Upper lobe of left lung (tissue), 6 donors: ENCODE results near the gene VSIG1. TPM values are rescaled to one million over a fixed set of nuclear protein-coding genes. Genes with fewer than 3 reads are reported as not detected.
A peak's percentile ranks its signal among the peaks of the same experiment; 100 is the strongest.

ENCODE experiments used
- ATAC-seq, 2 donors: fragments of 200-7000 bp; cut with Tn5 transposase; one replicate each; pipeline ENCODE4 v1.9.1; 2022; ENCODE audit warnings: mild to moderate bottlenecking in 2 of 2, moderate library complexity in 2 of 2; ENCODE audit not compliant: low FRiP score in 2 of 2
- DNase-seq, 2 donors: peaks; one replicate each; pipeline ENCODE4 v3.0.0-alpha.2; 2019 to 2020
- H3K27ac ChIP-seq, 4 donors: fragments of 200-600 bp; sonication (generic); one replicate each; pipeline ENCODE4 v1.5.1; 2016 to 2019
- H3K27me3 ChIP-seq, 4 donors: fragments of 200-600 bp; sonication (generic); one replicate each; pipeline ENCODE4 v1.5.1; 2017 to 2019
- H3K36me3 ChIP-seq, 4 donors: fragments of 200-600 bp; sonication (generic); one replicate each; pipeline ENCODE4 v1.5.1; 2016 to 2019
- H3K4me1 ChIP-seq, 4 donors: fragments of 200-600 bp; sonication (generic); one replicate each; pipeline ENCODE4 v1.5.1; 2018 to 2019
- H3K4me3 ChIP-seq, 4 donors: fragments of 200-600 bp; sonication (generic); one replicate each; pipeline ENCODE4 v1.5.1; 2017 to 2019; ENCODE audit warnings: mild to moderate bottlenecking in 2 of 4, moderate library complexity in 1 of 4
- H3K9me3 ChIP-seq, 4 donors: fragments of 200-600 bp; sonication (generic); one replicate each; pipeline ENCODE4 v1.5.1; 2018 to 2019
- EP300 ChIP-seq, 4 donors: sonication (generic); formaldehyde crosslinking; IDR thresholded peaks; one replicate each; pipeline ENCODE4 v1.5.1; 2017; ENCODE audit warnings: antibody characterized with exemption in 4 of 4, control low read depth in 2 of 4
- POLR2A ChIP-seq, 4 donors: fragments of 450-650 bp; IDR thresholded peaks; one replicate each; pipeline ENCODE4 v1.5.1; 2016 to 2017; ENCODE audit warnings: antibody characterized with exemption in 4 of 4, mild to moderate bottlenecking in 2 of 4
- POLR2AphosphoS5 ChIP-seq, 2 donors: sonication (generic); formaldehyde crosslinking; IDR thresholded peaks; one replicate each; pipeline ENCODE4 v1.5.1; 2017; ENCODE audit warnings: antibody characterized with exemption in 2 of 2
- WGBS, 2 donors: methylation state at CpG; one replicate each; pipeline ENCODE4 v1.1.5; 2017 to 2018; 5-methylcytosine and 5-hydroxymethylcytosine counted together
- total RNA-seq, 6 donors: library from RNA; depleted of rRNA in 4 of 6; stranded (reverse); fragments of >200 nt in 4 of 6; gene quantifications; one replicate each; pipeline versions ENCODE4 v1.1.0 to v1.2.1, GENCODE V29; 2016 to 2021
- TF ChIP-seq, protein P1 (sequence below), 6 experiments: fragments of 450-650 bp in 4 of 6; fragments of 200-600 bp in 2 of 6; sonication (generic) in 2 of 6; IDR thresholded peaks; one replicate each; pipeline ENCODE4 v1.5.1; 2016 to 2019; ENCODE audit warnings: antibody characterized with exemption in 6 of 6
- donor health status: DM: no; HTN: no; CAD: no; lungs with moderate emphysema.
- donor health status: DM: no; HTN: yes; CAD: no; lungs with severe emphysema.

VSIG1 gene
- under 1 TPM in 3 of 6 donors, not detected in 3; 0.54 to 0.86 (median 0.61) TPM for total RNA-seq

DNA sequence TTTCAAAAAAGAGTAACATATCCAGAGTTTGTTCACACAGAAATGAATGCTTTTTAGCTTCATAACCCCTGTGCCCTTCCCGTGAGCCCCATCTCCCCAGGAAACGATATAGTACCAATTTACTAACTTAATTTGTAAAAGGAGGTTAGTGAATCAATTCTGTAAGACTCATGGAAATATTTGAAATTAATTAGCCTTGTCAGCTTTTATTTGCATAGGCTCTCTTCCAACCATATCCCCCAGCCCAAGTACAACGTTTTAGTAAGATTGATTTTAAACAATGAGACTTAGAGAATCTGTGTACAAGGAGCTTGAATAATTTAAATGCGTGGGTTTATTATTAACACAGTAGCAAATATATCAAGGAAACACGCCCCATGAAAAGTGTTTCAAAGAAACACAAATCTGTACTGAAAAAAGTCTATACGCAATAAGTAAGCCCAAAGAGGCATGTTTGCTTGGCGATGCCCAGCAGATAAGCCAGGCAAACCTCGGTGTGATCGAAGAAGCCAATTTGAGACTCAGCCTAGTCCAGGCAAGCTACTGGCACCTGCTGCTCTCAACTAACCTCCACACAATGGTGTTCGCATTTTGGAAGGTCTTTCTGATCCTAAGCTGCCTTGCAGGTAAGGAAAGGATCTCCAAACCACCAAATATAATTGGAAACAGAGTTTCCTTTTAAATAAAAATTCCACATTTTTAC lies at the start of gene VSIG1:
Gene VSIG1, plus strand, starts transcription at position 512 of the 703 bp plus-strand sequence. Its CDS starts 66 bp downstream, at position 578.
- H3K4me3 ChIP-seq, result no peak within 1 kb of the TSS
- no peaks in the 10 kb centered on the region for H3K9me3 ChIP-seq
- H3K36me3 ChIP-seq, result no peaks in the 10 kb centered on the region
- ATAC-seq (no peak), DNase-seq (no peak)
- H3K27ac ChIP-seq, result no peak within 1 kb of the TSS
- 74 to 76% methylated on average over 10 of the region's 10 CpGs for WGBS, 2 donors
- TF ChIP-seq POLR2A (IDR thresholded peaks at IDR 0.05) (no peak), EP300 (IDR thresholded peaks at IDR 0.05) (no peak), POLR2AphosphoS5 (IDR thresholded peaks at IDR 0.05) (no peak)
- TF ChIP-seq, protein P1, sequence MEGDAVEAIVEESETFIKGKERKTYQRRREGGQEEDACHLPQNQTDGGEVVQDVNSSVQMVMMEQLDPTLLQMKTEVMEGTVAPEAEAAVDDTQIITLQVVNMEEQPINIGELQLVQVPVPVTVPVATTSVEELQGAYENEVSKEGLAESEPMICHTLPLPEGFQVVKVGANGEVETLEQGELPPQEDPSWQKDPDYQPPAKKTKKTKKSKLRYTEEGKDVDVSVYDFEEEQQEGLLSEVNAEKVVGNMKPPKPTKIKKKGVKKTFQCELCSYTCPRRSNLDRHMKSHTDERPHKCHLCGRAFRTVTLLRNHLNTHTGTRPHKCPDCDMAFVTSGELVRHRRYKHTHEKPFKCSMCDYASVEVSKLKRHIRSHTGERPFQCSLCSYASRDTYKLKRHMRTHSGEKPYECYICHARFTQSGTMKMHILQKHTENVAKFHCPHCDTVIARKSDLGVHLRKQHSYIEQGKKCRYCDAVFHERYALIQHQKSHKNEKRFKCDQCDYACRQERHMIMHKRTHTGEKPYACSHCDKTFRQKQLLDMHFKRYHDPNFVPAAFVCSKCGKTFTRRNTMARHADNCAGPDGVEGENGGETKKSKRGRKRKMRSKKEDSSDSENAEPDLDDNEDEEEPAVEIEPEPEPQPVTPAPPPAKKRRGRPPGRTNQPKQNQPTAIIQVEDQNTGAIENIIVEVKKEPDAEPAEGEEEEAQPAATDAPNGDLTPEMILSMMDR (IDR thresholded peaks at IDR 0.05), result no peak
- no peaks in the 10 kb centered on the region for H3K4me1 ChIP-seq
- H3K27me3 ChIP-seq, result no peaks in the 10 kb centered on the region

DNA sequence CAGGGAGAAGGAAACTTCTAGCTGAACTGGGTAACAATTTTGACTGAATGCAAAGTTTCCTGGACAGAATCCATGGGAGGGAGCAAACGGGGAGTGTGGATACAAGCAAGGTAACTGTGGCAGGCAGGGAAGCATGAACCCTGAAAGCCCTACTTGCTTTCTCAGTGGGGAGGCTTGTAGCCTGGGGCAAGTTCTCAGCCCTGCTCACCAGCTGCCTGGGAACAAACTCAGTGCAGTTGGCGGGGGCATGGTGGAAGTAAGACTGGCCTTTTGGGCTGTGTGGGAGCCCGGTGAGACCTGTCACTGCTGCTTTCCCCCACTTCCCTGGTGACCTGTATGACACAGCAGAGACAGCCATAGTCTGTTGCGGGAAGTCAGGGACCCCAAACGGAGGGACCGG lies 48.7 kb upstream of the VSIG1 start:
- DNase-seq (no peak), ATAC-seq (no peak)
- Histone ChIP-seq H3K4me3 (no peak overlapping the region), H3K4me1 (no peaks in the 10 kb centered on the region), H3K9me3 (no peaks in the 10 kb centered on the region), H3K36me3 (no peaks in the 10 kb centered on the region), H3K27me3 (no peaks in the 10 kb centered on the region), H3K27ac (no peak overlapping the region)
- 75 to 88% methylated on average over 3 to 6 of the region's 6 CpGs for WGBS, 2 donors
- no peak for TF ChIP-seq POLR2A (IDR thresholded peaks at IDR 0.05)
- TF ChIP-seq, protein P1 (IDR thresholded peaks at IDR 0.05), result no peak
- no peak for TF ChIP-seq POLR2AphosphoS5 (IDR thresholded peaks at IDR 0.05)
- no peak for TF ChIP-seq EP300 (IDR thresholded peaks at IDR 0.05)

DNA sequence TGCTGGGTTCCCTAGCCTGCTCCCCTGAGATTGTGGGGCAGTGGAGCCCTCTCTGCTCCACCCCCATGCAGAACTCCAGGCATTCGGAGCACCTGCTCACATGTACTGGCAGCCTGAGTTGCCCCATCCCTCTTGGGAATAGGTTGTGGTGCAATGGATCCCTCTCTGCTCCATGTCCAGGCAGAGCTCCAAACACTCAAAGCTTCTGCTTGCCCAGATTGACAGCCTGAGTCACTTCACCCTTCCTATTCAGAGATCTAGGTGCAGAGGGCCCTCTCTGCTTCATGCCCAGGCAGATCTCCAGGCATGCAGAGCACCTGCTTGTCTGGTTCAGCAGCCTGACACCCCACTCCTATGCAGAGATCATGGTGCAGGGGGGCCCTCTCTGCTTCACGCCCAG lies 44.1 kb upstream of the VSIG1 start:
- no peaks in the 10 kb centered on the region for H3K4me1 ChIP-seq
- no peak overlapping the region for H3K4me3 ChIP-seq
- no peak overlapping the region for H3K27ac ChIP-seq
- DNase-seq (no peak), ATAC-seq (peak in 1 of 2 donors; percentile 55)
- H3K9me3 ChIP-seq, result no peaks in the 10 kb centered on the region
- no peaks in the 10 kb centered on the region for H3K27me3 ChIP-seq
- TF ChIP-seq POLR2AphosphoS5 (IDR thresholded peaks at IDR 0.05), result no peak
- TF ChIP-seq POLR2A (IDR thresholded peaks at IDR 0.05), result no peak
- no peak for TF ChIP-seq EP300 (IDR thresholded peaks at IDR 0.05)
- TF ChIP-seq, protein P1 (IDR thresholded peaks at IDR 0.05), result no peak
- H3K36me3 ChIP-seq, result no peaks in the 10 kb centered on the region
- WGBS, 2 donors, result 62% methylated on average over 1 of the region's 2 CpGs; no CpG with 5 or more reads in 1 of the 2 donors

DNA sequence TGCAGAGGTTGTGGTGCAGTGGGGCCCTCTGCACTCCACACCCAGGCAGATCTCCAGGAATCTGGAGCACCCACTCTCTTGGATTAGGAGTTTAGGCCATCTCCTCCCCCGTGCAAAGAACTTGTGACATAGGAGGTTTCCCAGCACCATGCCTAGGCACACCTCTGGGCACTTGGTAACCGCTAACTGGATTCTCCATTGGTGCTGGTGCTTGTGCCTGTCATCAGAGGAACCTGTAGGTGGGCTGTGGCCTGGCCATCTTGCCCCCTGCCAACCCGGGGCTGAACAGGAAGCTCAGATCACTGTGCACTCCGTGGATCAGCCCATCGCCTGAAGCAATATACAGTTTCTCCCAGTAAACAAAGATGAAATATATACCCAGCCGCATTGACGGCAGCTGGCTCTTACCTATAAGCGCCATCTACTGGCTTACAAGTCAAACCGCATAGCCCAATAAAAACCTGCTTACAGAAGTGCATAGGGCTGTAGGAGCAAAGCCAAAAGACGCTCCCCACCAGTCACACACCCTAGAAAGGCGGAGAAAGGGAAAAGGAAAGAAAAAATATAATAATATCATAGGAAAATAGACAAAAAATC lies 43.5 kb upstream of the VSIG1 start:
- DNase-seq (no peak), ATAC-seq (peak in 1 of 2 donors; percentile 40)
- H3K36me3 ChIP-seq, result no peaks in the 10 kb centered on the region
- 29 to 40% methylated on average over 4 to 11 of the region's 11 CpGs for WGBS, 2 donors
- TF ChIP-seq, protein P1 (IDR thresholded peaks at IDR 0.05), result peak in 2 of 6 experiments; percentile 18 to 36
- TF ChIP-seq POLR2AphosphoS5 (IDR thresholded peaks at IDR 0.05), result no peak
- H3K27me3 ChIP-seq, result no peaks in the 10 kb centered on the region
- H3K4me3 ChIP-seq, result no peak overlapping the region
- H3K4me1 ChIP-seq, result no peaks in the 10 kb centered on the region
- no peaks in the 10 kb centered on the region for H3K9me3 ChIP-seq
- no peak overlapping the region for H3K27ac ChIP-seq
